Activated T-helper 1 cell treated with anti-CD3 and anti-CD28 coated beads, Interleukin-2, amount 50 U/mL, for 16 hours (primary cell): Measurements from ENCODE around the gene EML2.
A peak's percentile ranks its signal among the peaks of the same experiment; 100 is the strongest.

Experiments
- DNase-seq, 2 donors: peaks; one replicate each; pipeline ENCODE4 v3.0.0-alpha.2; 2020; ENCODE audit warnings: low read depth in 1 of 2, low spot score in 1 of 2

EML2 gene

GRCh38 chr19:45589768-45590167 lies 49.4 kb downstream of the EML2 start:
- no peak for DNase-seq

GRCh38 chr19:45587873-45588272 lies 51.3 kb downstream of the EML2 start:
- no peak for DNase-seq

GRCh38 chr19:45585158-45585577 lies 54.0 kb downstream of the EML2 start:
- DNase-seq: no peak

- peak; percentile 98 for DNase-seq
These were observed 54.7 kb downstream of the EML2 start, which contains the start of gene OPA3 for GRCh38 chr19:45584332-45585157. Gene OPA3, minus strand, starts transcription at chr19:45584802. Its CDS starts 38 bp downstream, at chr19:45584764.

DNA sequence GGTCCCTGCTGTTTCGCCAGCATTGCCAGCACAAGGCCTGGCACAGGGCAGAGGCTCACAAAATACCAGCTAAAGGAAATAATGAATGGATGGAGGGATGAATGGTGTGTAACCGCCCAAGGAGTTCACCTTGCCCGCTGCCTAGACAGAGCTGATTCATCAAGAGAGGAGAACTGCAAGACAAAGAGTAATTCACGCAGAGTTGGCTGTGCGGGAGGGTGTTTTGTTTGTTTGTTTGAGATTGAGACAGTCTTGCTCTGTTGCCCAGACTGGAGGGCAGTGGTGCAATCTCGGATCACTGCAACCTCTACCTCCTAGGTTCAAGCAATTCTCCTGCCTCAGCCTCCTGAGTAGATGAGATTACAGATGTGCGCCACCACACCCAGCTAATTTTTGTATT lies 57.6 kb downstream of the EML2 start:
- no peak for DNase-seq

- DNase-seq: no peak
These were observed 60.3 kb downstream of the EML2 start for GRCh38 chr19:45578861-45579260.

GRCh38 chr19:45577111-45577905 lies 61.9 kb downstream of the EML2 start:
- DNase-seq: no peak

- no peak for DNase-seq
These were observed 62.5 kb downstream of the EML2 start for GRCh38 chr19:45576682-45577081.

GRCh38 chr19:45575216-45575615 lies 64.0 kb downstream of the EML2 start:
- no peak for DNase-seq

DNA sequence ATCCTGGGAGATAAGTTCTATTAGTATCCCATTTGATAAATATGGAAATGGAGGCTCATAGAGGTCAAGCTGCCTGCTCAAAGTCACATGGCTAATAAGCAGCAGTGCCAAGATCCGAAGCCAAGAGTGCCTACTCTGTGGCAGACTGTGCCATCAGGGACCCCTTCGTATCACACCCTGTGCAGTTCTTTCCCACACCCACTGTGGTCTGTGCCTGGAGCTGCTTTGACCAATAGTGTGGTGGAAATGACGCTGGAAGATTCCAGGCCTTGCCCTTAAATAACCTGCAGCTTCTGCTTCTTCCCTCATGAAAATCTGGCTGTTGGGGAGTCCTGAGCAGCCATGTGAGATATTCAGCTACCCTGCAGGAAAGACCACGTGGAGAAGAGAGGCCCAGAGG lies 64.7 kb downstream of the EML2 start:
- DNase-seq: no peak

GRCh38 chr19:45571457-45572220 lies 67.6 kb downstream of the EML2 start:
- no peak for DNase-seq

GRCh38 chr19:45569619-45570421 lies 69.4 kb downstream of the EML2 start:
- DNase-seq: peak in 1 of 2 donors; percentile 23

DNA sequence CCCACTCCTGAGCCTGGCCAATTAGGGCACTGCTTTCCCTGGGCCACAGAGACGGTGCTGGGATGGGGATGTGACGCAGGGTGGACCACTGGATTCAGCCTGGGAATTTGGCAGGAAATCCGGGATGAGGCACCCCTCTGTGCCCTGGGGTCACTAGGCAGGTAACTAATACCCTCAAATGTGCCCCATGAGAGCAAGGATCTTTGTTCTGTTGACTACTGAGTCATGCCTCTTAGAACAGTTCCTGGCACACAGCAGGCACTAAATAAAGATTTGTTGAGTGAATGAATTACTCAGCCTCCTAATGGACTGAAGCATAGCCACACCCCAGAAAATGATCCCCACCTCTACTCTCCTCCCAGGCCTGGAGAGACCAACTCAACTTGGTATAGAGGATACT lies 70.5 kb downstream of the EML2 start:
- no peak for DNase-seq

DNA sequence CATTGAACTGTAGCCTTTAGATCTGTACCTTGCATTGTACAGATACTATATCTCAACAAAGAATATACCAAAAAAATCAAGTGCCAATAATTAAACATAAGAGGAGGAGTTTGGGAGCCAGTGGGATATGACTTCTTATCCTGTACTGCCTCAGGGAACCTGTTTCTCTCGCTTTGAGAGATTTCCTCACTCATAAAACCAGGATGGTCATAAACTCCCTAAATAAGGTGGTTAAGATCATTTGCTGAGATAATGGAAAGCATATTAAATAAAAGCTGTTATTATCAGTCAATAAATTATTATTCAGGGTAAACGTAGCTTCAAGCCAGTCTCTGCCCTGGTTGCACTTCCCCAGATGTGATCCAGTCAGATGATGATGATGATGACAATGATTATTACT lies 71.6 kb downstream of the EML2 start:
- no peak for DNase-seq

DNA sequence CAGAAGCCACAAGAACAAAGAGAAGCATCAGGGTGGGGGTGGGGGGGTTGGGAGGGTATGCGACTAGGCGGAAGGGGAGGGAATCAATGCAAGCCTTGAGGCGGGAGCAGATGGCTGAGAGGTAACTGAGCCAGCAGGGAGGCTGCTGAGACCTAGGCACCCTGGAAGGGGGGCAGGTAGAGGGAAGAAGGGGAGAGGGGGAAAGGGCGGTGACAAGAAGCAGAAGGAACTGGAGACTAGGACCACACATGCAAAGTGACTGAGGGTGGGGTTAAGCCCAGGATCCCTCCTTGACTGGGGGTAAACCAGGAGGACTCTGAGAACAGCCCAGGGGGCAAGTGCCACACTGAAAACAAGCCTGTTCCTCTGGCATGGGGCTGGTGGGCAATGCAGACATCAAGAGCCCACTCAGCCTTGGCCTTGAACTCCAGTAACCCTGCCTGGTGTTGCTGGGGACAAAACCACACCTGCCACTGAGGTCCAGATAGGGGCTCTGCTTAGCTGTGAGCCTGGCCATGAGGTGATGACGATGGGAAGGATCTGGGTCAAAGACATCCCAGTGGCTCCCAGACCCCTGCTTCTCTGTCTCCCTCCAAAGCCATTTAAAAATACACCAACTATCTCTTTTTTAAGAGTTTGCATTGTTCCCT lies 74.9 kb downstream of the EML2 start:
- DNase-seq: no peak

GRCh38 chr19:45560686-45561085 lies 78.5 kb downstream of the EML2 start:
- DNase-seq: no peak

DNA sequence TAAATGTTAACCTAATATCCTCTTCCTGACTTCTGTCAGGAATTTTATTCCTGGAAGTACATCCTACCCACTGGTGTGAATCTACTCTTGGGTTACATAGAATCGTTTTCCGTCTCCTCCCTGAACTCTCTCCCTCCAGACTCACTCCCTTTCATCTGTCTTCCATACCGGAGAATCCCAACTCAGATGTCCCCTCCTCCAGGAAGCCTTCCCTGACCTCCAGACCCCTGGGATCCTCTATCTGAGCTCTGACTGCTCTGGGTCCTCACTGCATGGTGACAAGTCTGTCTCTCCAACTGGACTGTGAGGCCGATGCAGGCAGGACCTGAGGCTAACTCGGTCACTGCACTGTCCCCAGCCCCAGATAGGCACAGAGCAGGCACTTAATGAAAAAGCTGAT lies 79.2 kb downstream of the EML2 start:
- no peak for DNase-seq
